Measurements from ENCODE around the gene CCDC97.

DNA sequence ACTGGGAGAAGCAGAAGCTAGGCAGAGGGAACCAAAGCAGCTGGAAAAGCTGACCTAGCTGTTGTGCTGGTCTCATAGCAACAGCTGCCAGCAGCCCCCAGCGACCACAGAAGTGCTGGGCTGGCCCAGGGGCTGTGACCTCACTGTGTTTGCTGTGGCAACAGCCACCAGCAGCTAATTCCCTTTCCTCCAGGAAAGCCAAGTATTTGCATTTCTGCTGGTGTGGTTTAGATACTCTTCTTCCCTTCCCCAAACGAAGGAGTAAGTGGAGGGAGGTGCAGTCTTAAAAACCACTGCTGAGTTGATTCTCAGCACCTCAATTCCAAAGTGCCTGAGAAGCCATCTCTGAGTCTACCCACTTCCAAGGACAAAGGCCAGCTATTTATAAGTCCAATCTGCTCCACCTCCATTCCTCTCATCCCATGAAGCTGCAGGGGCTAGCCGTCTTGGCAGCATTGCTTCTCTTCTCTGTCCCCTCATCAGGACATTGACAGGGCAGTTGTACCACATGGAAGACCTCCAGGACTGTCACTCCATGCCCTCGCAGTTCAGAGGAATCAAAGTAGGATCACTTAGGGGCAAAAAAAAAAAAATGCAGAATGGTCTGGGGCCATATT, 11.5 kb upstream of the CCDC97 start:
- TF ChIP-seq POLR2AphosphoS5 (IDR thresholded peaks at IDR 0.05), result peak; percentile 56 to 64
- TF ChIP-seq, protein P1, sequence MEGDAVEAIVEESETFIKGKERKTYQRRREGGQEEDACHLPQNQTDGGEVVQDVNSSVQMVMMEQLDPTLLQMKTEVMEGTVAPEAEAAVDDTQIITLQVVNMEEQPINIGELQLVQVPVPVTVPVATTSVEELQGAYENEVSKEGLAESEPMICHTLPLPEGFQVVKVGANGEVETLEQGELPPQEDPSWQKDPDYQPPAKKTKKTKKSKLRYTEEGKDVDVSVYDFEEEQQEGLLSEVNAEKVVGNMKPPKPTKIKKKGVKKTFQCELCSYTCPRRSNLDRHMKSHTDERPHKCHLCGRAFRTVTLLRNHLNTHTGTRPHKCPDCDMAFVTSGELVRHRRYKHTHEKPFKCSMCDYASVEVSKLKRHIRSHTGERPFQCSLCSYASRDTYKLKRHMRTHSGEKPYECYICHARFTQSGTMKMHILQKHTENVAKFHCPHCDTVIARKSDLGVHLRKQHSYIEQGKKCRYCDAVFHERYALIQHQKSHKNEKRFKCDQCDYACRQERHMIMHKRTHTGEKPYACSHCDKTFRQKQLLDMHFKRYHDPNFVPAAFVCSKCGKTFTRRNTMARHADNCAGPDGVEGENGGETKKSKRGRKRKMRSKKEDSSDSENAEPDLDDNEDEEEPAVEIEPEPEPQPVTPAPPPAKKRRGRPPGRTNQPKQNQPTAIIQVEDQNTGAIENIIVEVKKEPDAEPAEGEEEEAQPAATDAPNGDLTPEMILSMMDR (IDR thresholded peaks at IDR 0.05), result no peak
- TF ChIP-seq POLR2A (IDR thresholded peaks at IDR 0.05; ENCODE audit: low read depth), result no peak
- TF ChIP-seq EP300 (IDR thresholded peaks at IDR 0.05), result no peak

Measured in esophagus muscularis mucosa (tissue), 4 donors.